Astrocyte (in vitro differentiated cells and primary cell): ENCODE data around the gene SYNPO2. TPM values are rescaled to one million over a fixed set of nuclear protein-coding genes. Genes with fewer than 3 reads are reported as not detected.
"Not testable (repeated sequence)": the region's sequence is repeated elsewhere in the genome, so short reads cannot be mapped to it uniquely, and the experiment has no call there.

Source experiments
- DNase-seq: peaks from one replicate; pipeline ENCODE4 v3.0.0-alpha.2; 2010; ENCODE audit warnings: low read depth
- FAIRE-seq: peaks from 2 replicates; lab custom pipeline; 2011; peaks lifted over from hg19 to GRCh38; lab: Jason Lieb, UNC
- H2AFZ ChIP-seq: 2 replicates; pipeline ENCODE4 v1.6.0; 2012; ENCODE audit warnings: low read depth, low read length, inconsistent platforms
- H3K27ac ChIP-seq: 2 replicates; pipeline ENCODE4 v1.5.1; 2011; ENCODE audit warnings: low read depth, low read length, inconsistent platforms
- H3K27me3 ChIP-seq: 2 replicates; pipeline ENCODE4 v1.6.0; 2011; ENCODE audit warnings: low read length, inconsistent platforms; ENCODE audit not compliant: insufficient read depth
- H3K36me3 ChIP-seq: 2 replicates; pipeline ENCODE4 v1.5.1; 2011; ENCODE audit warnings: low read length, inconsistent platforms; ENCODE audit not compliant: insufficient read depth
- H3K4me1 ChIP-seq: 2 replicates; pipeline ENCODE4 v1.5.1; 2011; ENCODE audit warnings: low read length, inconsistent platforms; ENCODE audit not compliant: insufficient read depth
- H3K4me2 ChIP-seq: 2 replicates; pipeline ENCODE4 v1.6.0; 2012; ENCODE audit warnings: low read length, inconsistent platforms
- H3K4me3 ChIP-seq: 2 replicates; pipeline ENCODE4 v1.5.1; 2011; ENCODE audit warnings: low read depth, mild to moderate bottlenecking, low read length, inconsistent platforms; ENCODE audit not compliant: insufficient read depth
- H3K79me2 ChIP-seq: 2 replicates; pipeline ENCODE4 v1.6.0; 2012; ENCODE audit warnings: mild to moderate bottlenecking, low read length, inconsistent platforms; ENCODE audit not compliant: insufficient read depth
- H3K9ac ChIP-seq: 2 replicates; pipeline ENCODE4 v1.6.0; 2012; ENCODE audit warnings: mild to moderate bottlenecking, low read length, inconsistent platforms
- H3K9me3 ChIP-seq: 2 replicates; pipeline ENCODE4 v1.5.1; 2012; ENCODE audit warnings: low read depth, mild to moderate bottlenecking, low read length, inconsistent platforms; ENCODE audit not compliant: insufficient read depth
- H4K20me1 ChIP-seq: 2 replicates; pipeline ENCODE4 v1.6.0; 2012; ENCODE audit warnings: low read length, inconsistent platforms; ENCODE audit not compliant: insufficient read depth
- H3K27ac Mint-ChIP-seq: one replicate; pipeline ENCODE4 v1.8.0; 2021; ENCODE audit warnings: mild to moderate bottlenecking, mixed read lengths; ENCODE audit not compliant: unreplicated experiment
- H3K27me3 Mint-ChIP-seq: one replicate; pipeline ENCODE4 v1.8.0; 2021; ENCODE audit warnings: low read depth, mixed read lengths; ENCODE audit not compliant: unreplicated experiment
- H3K36me3 Mint-ChIP-seq: one replicate; pipeline ENCODE4 v1.8.0; 2021; ENCODE audit warnings: low read depth, mixed read lengths; ENCODE audit not compliant: unreplicated experiment
- H3K4me1 Mint-ChIP-seq: one replicate; pipeline ENCODE4 v1.8.0; 2021; ENCODE audit warnings: low read depth, mixed read lengths; ENCODE audit not compliant: unreplicated experiment
- H3K4me3 Mint-ChIP-seq: one replicate; pipeline ENCODE4 v1.8.0; 2021; ENCODE audit warnings: mild to moderate bottlenecking, moderate library complexity, mixed read lengths; ENCODE audit not compliant: unreplicated experiment
- H3K9me3 Mint-ChIP-seq: one replicate; pipeline ENCODE4 v1.8.0; 2021; ENCODE audit warnings: mild to moderate bottlenecking, mixed read lengths; ENCODE audit not compliant: unreplicated experiment
- EZH2 ChIP-seq: IDR thresholded peaks from 2 replicates; pipeline ENCODE4 v1.6.1; 2012; ENCODE audit warnings: mild to moderate bottlenecking, low read length, inconsistent platforms; ENCODE audit not compliant: insufficient read depth
- total RNA-seq: library from RNA; stranded (reverse); gene quantifications from 2 replicates; pipeline ENCODE4 v1.2.1, GENCODE V29; 2021
- TF ChIP-seq, protein P1 (sequence below): IDR thresholded peaks from 2 replicates; pipeline ENCODE4 v1.5.1; 2011; ENCODE audit warnings: low read depth, mild to moderate bottlenecking, inconsistent platforms, low read length, moderate library complexity; ENCODE audit not compliant: insufficient read depth

SYNPO2 gene
- total RNA-seq, 1 donor from 2014 or later, result 4.2 TPM

GRCh38 chr4:118974758-118975157, 86.1 kb downstream of the SYNPO2 start:
- Mint-ChIP-seq H3K9me3 (no peaks in the 10 kb centered on the region), H3K27ac (no peak overlapping the region), H3K27me3 (no peaks in the 10 kb centered on the region), H3K36me3 (no peaks in the 10 kb centered on the region), H3K4me3 (no peak overlapping the region), H3K4me1 (peaks cover 13% of the 10 kb centered on the region)
- Histone ChIP-seq H3K9ac (no peak overlapping the region), H3K79me2 (no peaks in the 10 kb centered on the region), H3K4me1 (peaks cover 6% of the 10 kb centered on the region), H3K9me3 (no peaks in the 10 kb centered on the region), H3K27me3 (no peaks in the 10 kb centered on the region), H3K4me2 (no peak overlapping the region), H2AFZ (no peak overlapping the region), H4K20me1 (no peaks in the 10 kb centered on the region), H3K27ac (no peak overlapping the region), H3K36me3 (no peaks in the 10 kb centered on the region), H3K4me3 (no peak overlapping the region)
- DNase-seq (peak; percentile 39), FAIRE-seq (peak; percentile 56)
- TF ChIP-seq, protein P1, sequence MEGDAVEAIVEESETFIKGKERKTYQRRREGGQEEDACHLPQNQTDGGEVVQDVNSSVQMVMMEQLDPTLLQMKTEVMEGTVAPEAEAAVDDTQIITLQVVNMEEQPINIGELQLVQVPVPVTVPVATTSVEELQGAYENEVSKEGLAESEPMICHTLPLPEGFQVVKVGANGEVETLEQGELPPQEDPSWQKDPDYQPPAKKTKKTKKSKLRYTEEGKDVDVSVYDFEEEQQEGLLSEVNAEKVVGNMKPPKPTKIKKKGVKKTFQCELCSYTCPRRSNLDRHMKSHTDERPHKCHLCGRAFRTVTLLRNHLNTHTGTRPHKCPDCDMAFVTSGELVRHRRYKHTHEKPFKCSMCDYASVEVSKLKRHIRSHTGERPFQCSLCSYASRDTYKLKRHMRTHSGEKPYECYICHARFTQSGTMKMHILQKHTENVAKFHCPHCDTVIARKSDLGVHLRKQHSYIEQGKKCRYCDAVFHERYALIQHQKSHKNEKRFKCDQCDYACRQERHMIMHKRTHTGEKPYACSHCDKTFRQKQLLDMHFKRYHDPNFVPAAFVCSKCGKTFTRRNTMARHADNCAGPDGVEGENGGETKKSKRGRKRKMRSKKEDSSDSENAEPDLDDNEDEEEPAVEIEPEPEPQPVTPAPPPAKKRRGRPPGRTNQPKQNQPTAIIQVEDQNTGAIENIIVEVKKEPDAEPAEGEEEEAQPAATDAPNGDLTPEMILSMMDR, result no peak
- TF ChIP-seq EZH2, result no peak

DNA sequence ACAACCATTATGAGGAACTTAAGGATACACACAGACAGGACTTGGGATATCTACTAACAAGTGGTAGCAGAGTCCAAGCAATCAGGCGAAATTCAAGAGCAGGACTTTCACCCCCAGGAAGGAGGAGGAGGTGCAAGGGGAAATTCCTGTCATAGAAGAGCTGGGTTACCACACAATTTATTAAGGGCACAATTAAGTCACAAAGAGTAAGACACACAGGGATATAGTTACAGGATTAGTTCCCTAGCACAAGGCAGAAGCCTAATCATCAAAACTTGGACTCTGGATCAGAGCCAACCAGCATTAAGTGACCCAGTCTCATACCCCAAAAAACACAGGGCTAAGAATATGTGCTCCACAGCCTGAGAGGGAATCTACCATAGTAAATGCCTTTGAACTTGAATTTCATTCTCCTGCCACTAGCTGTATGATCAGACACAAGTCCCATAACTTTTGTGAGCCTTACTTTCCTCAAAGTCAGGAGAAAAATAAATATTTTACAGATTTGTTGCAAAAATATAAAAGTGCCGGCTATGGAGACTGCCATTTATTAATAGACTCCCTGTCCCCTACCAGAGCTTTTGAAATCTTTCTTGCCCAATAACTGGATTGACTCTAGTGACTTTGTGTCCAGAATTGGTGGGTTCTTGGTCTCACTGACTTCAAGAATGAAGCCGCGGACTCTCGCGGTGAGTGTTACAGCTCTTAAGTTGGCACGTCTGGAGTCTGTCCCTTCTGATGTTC, 87.0 kb downstream of the SYNPO2 start:
- H3K4me3 Mint-ChIP-seq, result no peak overlapping the region
- no peak overlapping the region for H3K27ac Mint-ChIP-seq
- no peaks in the 10 kb centered on the region for H3K36me3 Mint-ChIP-seq
- H3K27me3 Mint-ChIP-seq, result no peaks in the 10 kb centered on the region
- no peak for FAIRE-seq
- no peaks in the 10 kb centered on the region for H3K27me3 ChIP-seq
- H3K79me2 ChIP-seq, result no peaks in the 10 kb centered on the region
- no peak overlapping the region for H3K27ac ChIP-seq
- no peak overlapping the region for H3K4me3 ChIP-seq
- no peaks in the 10 kb centered on the region for H3K9me3 ChIP-seq
- no peaks in the 10 kb centered on the region for H3K36me3 ChIP-seq
- H3K4me1 Mint-ChIP-seq, result peaks cover 13% of the 10 kb centered on the region
- TF ChIP-seq, protein P1, result no peak
- no peak for TF ChIP-seq EZH2
- H3K4me2 ChIP-seq, result no peak overlapping the region
- no peak overlapping the region for H3K9ac ChIP-seq
- H4K20me1 ChIP-seq, result no peaks in the 10 kb centered on the region
- no peaks in the 10 kb centered on the region for H3K9me3 Mint-ChIP-seq
- H2AFZ ChIP-seq, result no peak overlapping the region
- peaks cover 6% of the 10 kb centered on the region for H3K4me1 ChIP-seq
- no peak for DNase-seq

- H4K20me1 ChIP-seq, H3K27ac Mint-ChIP-seq, H3K4me3 Mint-ChIP-seq, FAIRE-seq, H3K27me3 Mint-ChIP-seq, H3K9ac ChIP-seq, DNase-seq, H3K9me3 Mint-ChIP-seq, H3K27ac ChIP-seq, H3K4me3 ChIP-seq, H3K27me3 ChIP-seq, H2AFZ ChIP-seq, H3K4me2 ChIP-seq, H3K36me3 Mint-ChIP-seq, H3K79me2 ChIP-seq, H3K9me3 ChIP-seq, H3K36me3 ChIP-seq: not testable (repeated sequence)
- H3K4me1 Mint-ChIP-seq, result peaks cover 16% of the 10 kb centered on the region
- H3K4me1 ChIP-seq, result peaks cover 12% of the 10 kb centered on the region
Observed at GRCh38 chr4:118976193-118976560, 87.5 kb downstream of the SYNPO2 start.

GRCh38 chr4:118977100-118977499, 88.4 kb downstream of the SYNPO2 start:
- not testable (repeated sequence) for H3K9me3 ChIP-seq, FAIRE-seq, DNase-seq, H3K27ac ChIP-seq, H4K20me1 ChIP-seq, H3K4me3 ChIP-seq, H3K9me3 Mint-ChIP-seq, H3K27me3 ChIP-seq, H3K27me3 Mint-ChIP-seq, H3K36me3 ChIP-seq, H3K27ac Mint-ChIP-seq, H3K36me3 Mint-ChIP-seq, H3K9ac ChIP-seq, H3K4me3 Mint-ChIP-seq, H3K79me2 ChIP-seq, H2AFZ ChIP-seq, H3K4me2 ChIP-seq
- H3K4me1 ChIP-seq, result peaks cover 18% of the 10 kb centered on the region
- H3K4me1 Mint-ChIP-seq, result peaks cover 24% of the 10 kb centered on the region
